GM19238 (cell line): ENCODE data around the gene FNDC3B.

Experiments used
- DNase-seq: peaks from one replicate; pipeline ENCODE4 v3.0.0; 2011; ENCODE audit warnings: low spot score; ENCODE audit not compliant: insufficient read length

FNDC3B gene

DNA sequence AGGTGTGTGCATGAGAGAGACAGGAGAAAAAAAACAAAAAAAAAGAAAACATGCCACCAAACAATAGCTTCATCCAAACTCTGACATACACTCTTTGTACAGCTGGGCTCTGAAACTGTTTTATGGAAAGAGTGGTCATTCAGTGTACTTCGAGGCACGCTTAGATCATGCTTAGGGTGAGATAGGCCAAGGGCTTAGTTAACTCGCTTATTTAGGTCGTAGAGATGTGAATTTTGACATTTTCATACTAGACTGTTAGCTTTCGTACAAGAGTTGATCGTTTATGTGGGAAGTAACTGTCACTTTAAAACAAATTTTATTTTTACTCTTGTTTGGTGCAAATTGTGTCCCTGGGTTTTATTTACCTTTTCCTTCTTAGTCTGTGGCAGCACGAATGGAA lies 242.5 kb downstream of the FNDC3B start:
- DNase-seq: no peak

DNA sequence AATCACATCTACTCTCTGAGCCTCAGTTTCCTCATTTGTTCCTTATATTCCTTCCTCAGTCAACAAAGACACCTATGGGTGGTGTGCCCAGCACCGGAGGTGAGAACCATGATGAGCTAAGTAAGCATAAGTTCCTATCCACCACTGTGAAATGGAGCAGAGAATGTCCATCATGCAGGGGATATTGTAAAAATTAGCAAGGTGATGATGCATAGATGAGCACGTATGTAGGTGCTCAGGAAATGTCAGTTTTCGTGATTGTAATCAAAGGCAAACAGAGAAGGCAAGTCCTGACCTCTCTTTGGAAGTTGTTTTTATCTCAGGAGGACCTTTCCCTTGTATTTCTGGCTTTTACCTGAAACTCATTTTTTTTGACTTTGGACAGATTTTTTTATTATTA lies 243.5 kb downstream of the FNDC3B start:
- no peak for DNase-seq

DNA sequence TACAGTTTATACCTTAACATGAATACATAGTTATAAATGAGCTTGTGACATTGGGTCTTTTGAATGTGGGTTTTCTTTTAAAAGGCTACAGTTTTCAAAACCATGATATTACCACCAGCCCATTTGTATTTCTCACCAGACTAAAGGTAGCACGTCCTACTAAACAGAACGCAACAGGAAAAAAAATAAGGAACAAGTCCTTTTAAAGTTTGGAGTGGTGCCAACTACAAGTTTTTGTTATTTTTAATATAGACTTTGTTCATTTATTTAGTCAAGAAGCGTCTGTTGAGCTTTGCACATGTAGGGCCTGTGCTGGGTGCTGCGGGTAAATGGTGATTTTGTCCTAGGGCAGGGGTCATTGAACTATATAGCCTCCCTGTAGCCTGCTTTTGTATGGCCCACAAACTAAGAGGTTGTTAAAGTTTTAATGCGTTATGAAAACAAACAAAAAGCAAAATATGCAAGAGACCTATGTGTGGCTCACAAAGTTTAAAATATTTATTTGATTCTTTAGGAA lies 244.5 kb downstream of the FNDC3B start:
- DNase-seq: no peak

DNA sequence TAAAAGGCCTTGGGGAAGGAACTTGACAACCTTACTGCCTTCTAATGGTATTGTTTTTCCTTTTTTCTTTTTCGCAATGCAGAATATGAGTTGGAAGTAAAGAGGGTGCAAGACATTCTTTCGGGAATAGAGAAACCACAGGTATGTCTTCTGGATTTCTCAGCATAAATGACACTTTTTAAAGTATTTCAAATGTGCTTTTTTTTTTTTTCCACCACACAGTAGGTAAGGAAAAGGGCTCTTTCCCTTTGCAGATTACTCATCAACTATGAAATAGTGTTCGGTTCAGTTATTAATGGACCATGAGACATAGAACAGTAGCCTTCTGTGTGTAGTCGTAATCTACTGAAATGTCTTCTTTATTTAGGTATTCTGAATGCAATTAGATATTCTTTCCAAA lies 246.5 kb downstream of the FNDC3B start:
- DNase-seq: no peak

DNA sequence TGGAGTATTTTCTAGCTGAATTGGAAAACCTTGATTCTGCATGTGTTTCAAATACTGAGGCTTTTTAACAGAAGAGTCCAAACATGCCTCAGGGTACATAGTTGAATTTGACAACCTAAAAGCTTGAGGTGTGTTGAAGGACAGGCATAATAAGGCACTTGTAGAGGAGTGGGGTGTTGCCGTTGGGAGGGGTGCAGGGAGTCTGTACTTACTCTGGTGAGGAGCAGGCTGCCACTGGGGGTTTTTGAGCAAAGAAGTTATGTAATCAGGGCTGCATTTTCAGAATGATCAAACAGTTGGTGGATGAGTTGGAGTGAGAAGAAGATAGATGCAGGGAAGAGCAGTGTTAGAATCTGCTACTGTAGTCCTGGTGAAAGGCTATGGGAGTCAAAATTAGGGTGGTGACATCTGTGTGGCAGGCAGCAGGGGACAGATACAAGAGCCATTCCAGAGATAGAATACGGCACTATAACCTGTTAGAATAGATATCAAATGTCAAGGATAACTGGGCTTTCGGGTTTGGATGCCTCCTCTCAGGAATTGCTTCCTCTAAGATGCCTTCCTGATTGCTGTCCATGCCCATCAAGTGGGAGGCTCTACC lies 247.3 kb downstream of the FNDC3B start:
- DNase-seq: no peak

DNA sequence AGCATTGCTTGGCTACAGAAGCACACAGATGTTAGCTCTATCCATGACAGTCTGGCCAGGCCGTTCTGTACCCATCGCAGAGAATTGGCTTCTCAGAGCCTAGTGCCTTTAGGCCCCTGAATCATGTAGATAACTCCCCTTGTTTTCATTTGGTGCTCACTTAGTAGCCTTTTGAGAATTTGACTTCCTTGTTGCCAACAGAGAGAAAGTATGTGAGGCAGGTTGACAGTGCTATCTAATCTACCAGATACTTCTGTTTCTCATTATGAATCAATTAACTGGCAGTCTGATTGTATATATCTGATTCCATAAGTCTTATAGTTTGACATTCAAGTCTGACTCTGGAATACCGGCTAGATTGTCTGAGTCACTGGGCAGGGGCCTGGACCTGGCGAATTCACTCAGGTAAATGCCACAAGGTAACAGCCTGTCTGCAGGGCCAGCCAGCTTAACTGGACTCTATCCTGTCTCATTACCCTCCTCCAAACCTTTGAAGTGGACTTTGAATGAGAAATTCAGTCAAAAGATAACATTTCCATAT lies 248.6 kb downstream of the FNDC3B start:
- DNase-seq: no peak

DNA sequence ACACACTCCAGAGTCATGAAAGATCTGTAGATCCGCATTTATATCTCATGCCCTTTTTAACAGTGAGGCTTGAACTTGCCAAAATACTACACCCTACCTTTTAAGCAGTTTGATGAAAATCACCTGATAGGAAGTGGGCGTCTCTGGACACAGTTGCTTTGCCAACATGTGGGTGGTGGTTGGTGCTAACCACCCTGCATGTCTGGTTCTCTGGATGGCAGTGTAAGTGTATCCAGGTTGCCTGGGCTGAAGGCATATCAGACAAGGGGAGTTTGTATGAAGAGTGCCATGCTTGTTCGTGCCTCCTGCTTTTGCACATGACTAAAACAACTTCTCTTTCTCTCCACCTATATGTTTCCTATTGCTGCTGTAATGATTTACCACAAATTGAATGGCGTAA lies 249.3 kb downstream of the FNDC3B start:
- DNase-seq: no peak

DNA sequence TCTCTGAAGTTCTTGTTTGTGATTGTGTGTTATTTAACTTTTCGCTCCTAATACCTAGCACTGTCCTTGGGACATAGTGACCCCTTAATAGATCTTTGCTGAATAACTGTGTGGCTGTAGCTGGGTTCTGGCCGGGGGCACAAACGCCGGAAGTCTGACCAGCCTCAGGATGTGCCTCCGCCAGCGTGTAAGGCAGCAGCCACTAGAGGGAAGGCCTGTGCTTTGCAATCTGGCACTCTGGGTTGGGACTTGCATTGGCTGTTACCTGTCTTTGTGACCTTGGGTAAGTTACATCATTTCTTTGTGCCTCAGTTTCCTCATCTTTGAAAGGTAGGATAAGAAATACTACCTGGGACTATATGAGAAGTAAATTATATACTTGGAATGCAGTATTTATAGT lies 250.2 kb downstream of the FNDC3B start:
- peak; percentile 28 for DNase-seq

DNA sequence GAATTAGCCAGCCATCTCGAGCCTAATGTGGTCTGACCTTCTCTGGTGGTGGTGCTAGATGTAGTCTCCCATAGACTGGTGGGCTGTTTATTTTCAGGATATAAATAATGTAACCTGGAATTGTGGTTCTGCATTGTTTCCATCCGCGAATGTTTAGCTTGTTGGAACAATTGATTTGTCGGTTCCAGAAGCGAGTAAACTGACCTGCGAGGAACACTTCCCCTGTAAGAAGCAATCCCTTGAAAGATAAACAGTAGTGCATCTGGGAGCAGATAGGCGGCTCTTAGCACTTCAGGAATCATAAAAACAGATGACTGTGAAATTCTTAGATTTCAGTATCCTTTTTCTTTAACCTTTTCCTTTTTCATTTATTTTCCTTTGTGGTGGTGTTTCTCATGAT lies 251.1 kb downstream of the FNDC3B start:
- DNase-seq: no peak

DNA sequence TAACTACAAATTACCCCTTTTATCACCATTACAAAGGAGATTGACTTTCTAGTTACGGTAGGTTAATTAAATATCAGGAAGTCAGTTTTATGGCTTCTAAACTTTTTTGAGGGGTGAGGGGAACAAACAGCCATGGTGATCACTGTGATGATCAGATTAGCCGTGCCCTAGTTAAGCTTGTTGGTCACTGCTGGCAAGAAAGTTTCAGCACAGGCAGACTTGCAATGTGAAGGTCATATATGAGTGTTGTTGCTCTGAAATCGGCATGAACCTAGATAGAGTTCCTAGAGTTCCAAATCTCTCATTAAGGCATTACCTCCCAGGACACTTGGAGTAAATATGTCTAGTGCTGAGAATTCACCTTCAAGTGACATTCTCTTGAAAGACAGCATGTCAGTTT lies 252.3 kb downstream of the FNDC3B start:
- DNase-seq: no peak

DNA sequence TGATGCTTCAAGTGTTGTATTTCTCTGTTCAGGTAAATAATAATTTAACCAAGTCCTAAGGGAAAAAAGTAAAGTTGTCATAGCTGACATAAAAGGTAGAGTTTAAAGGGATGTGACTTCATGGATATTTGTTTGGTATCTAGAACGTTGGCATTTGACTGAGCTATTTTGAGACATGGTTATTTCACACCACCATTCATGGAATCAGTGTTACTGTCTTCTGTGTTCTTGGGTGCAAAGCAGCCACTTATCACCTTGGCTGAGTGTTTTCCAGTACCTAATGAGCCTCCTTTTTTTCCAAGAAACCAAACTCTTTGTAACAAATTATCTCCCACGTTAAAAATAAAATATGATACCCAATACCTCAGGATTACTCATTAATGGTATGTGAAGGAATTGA lies 253.0 kb downstream of the FNDC3B start:
- no peak for DNase-seq

DNA sequence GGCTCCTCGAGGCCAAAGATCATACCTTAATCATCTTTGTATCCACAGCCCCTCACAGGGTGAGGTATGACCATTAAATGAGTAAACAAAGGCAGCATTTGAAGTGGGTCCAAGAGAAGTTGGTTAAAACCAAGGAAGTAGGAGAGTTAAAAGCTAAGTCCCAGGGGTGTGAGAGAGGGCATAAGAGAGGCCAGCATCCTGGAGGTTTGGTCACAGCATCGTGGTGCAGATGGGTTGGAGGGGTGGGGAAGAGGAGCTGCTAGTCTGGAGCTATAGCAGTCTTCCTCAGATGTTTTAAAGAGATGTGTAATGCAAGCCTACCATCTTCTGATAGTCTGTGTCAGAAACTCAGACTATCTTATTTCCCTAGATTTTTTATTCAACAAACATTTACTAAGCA lies 253.7 kb downstream of the FNDC3B start:
- DNase-seq: no peak

DNA sequence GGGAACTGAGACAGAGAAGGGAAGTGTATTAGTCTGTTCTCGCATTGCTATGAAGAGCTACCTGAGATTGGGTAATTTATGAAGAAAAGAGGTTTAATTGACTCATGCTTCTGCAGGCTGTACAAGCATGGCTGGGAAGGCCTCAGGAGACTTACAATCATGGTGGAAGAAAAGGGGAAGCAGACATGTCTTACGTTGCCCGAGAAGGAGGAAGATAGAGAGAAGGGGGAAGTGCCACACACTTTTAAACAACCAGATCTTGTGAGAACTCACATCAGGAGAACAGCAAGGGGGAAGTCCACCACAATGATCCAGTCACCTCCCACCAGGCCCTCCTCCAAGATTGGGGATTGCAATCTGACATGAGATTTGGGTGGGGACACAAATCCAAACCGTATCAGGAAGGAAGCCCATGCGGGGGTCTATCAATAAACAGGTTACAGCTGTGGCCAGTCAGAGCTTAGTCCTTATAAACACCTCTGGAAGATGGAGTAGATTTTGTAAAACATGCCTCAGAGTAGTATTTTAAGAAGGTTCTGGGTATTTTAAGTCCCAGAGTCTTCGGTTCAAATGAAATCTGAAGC lies 254.9 kb downstream of the FNDC3B start:
- DNase-seq: no peak

DNA sequence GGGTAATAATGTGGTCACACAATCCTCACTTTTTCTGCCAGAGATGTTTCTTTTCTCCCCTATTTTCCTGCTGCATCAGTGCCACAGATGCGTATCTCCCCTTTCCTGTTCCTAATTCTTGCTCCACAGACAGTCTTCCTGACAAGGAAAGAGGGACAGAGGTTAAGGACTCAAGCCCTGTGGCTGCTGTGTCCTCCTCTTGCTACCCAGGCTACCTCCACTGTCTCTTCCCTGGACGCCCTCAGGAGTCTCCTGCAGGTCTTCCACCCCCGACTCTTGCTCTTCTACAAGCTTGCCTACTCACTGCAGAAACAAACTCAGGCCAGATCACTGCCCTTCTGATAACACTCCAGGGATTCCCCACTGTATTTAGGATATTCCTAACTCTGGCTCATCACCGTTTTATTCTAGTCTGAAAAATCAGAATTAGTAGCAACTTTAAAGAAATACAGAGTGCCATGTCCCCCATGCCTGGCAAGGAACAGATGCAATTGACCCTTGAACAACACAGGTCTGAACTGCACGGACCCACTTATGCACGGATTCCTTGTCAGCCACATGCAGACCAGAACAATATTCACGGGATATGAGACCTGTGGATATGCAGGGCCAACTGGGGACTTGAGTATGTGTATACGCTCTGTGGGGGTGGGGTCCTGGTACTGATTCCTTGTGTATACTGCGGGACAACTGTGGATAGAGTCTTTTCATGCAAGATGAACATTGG lies 257.0 kb downstream of the FNDC3B start:
- DNase-seq: no peak

DNA sequence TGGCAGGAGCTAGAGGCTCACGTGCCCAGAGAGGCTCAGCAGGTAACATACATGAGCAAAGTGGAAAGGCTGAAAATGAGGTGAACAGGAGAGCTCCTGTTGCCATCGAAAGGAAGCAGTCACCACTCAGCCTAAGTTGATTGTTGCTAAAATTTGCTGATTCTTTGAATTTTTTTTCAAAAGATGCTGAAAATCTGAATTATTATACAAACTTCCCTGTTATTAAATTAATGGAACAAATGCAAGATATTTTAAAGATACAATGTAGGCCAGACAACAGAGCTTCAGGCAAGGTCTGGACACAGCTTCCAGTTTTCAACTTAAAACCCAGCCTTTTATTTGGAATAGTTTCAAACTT lies 257.6 kb downstream of the FNDC3B start:
- DNase-seq: no peak

DNA sequence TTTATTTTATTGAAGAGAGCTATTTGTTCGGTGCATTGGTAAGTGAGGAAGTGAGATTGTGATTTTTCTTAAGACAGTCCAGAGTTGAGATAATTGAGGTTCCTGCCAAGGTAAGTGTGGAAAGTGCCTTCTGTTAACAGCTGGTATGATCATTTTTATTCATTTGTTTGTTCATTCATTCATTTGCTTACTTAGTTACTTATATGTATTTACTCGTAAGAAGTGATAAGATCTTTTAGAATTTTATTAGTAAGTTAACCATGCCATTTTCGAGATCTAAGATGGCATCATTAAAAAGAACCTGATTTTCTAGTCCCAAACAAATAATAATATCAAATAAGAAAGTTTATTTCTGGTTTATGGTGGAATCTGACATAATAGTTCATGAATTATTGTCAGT lies 258.9 kb downstream of the FNDC3B start:
- no peak for DNase-seq

DNA sequence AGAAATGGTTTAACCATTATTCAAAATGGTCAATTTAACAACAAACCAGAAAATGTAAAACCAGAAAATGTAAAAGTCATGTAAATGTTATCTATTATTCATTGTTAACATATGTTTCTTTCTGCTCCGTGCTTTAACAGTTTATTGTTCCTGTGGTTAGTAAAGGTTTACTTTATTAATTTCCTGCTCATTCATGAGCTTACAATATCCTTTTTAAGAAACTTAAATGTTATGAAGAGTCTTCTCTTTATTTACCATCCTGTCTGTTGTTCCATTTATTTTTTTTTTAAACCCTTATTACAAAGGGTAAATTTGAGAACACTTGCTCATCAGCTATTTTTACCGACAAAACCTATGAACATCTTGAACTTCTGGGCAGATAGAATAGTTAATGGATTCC lies 260.8 kb downstream of the FNDC3B start:
- no peak for DNase-seq

DNA sequence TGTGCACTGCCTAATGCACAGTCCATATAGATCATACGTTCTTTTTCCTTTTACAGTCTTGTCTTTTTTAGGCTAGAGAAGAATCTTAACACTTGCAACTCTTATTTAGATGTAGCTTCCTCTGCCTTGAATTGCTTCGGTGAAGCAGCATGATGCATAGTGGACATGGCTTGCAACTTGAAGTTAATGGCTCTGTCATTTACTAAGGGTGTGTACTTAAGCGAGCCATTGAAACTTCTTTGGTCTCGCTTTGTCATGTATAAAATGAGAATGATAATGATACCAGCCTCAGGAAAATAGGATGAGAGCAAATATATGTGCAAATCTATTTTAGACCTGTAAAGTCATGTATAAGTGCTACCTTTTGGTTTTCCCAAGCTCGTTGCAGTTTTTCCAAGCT lies 261.5 kb downstream of the FNDC3B start:
- DNase-seq: no peak

DNA sequence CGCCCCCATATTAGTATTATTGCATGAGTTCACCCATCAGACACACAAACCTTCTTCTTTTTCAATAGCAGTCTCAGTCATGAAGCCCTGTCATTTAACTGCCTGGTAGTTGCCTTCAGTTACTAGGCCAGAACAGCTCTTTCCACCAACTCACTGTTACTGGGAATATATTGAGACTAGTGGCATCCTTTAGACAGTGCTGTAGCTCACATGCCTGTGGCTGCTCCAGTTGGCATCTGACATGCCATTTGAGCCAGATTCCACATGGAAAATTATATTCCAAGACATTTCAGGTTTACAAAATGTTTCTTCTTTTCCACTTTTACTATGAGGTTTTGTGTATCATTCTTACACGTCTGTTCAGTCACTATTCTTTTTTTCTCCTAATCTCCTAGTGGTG lies 262.8 kb downstream of the FNDC3B start:
- DNase-seq: no peak

DNA sequence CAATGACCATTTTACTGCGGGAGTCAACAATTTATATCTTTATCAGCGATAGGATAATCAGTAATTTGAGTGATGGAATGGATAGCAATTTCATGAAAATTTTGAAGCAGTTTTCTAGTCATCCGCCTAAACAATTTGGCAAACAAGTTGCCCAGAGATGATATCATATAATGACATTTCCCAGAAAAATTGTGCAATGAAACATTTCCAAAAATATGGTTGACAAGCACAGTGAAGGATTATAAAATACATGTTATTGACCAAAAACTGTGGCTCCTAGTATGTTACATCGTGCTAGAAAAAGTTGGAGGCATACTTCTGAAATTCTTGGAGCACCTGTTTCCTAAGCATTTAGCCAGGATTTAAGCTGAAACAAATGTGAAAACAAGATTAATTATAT lies 263.8 kb downstream of the FNDC3B start:
- DNase-seq: no peak

DNA sequence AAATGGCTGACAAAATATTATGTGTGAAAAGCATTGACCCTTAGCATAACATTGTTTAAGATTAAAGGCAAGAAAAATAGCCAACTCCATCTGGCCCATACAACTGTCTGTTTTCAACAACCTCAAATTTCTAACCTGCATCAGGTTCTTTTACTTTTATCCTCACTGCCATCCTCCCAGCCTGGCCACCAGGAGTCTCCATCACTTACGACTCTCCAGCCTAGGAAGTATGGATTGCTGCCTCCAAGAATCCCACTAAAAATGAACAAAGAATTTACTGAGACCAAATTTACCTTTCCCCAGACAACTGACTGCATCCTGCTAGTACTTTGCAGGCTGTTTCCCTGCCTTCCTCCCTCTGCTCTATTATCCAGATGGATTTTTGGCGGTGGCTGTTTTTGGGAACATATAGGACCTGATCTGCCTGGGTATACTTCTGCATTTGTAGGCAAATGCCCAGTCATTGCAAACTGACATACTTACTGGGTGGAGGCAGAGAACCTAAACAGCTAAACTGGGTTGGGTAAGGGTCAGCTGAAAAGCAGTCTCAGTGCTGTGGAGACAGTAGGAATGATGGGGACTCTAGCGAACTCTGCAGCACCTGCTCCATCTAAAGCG lies 264.7 kb downstream of the FNDC3B start:
- no peak for DNase-seq

DNA sequence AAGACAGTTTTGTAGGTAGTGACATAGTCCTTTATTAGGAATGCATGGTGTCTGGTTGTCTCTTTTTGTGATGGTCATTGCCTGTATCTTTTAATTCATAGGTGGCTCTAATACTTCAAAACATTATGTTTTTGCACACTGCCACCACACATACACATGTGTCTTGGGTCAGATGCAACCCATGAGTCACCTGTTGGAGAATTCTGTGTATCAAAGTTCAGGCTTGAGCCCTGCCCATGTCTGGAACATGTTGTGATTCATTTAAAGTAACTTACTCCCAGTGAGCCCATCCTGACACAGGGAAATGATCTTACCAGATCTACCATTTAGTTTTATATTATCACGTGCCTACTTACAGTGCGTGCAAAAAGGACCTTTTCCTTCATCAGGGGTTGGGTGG lies 266.2 kb downstream of the FNDC3B start:
- DNase-seq: no peak
